HEK293 (cell line): ENCODE measurements around the gene P2RX4.

Experiments used
- ELK4 ChIP-seq: IDR thresholded peaks from 2 replicates; pipeline ENCODE4 v1.6.1; 2011; ENCODE audit warnings: mild to moderate bottlenecking, low read depth, low read length, borderline replicate concordance
- FEZF1 ChIP-seq: fragments of 450-650 bp; formaldehyde crosslinking; IDR thresholded peaks from 2 replicates; pipeline ENCODE4 v1.5.1; 2016; ENCODE audit warnings: missing biosample characterization, missing genetic modification characterization
- HOXA7 ChIP-seq: sonication (generic); formaldehyde crosslinking; IDR thresholded peaks from 2 replicates; pipeline ENCODE4 v1.8.1; 2022; ENCODE audit warnings: missing genetic modification reagents, borderline replicate concordance
- INSM2 ChIP-seq: fragments of 450-650 bp; formaldehyde crosslinking; IDR thresholded peaks from 2 replicates; pipeline ENCODE4 v1.5.1; 2016; ENCODE audit warnings: missing biosample characterization, missing genetic modification characterization
- KLF7 ChIP-seq: fragments of 450-650 bp; formaldehyde crosslinking; IDR thresholded peaks from 2 replicates; pipeline ENCODE4 v1.5.1; 2016; ENCODE audit warnings: missing biosample characterization, missing genetic modification characterization, borderline replicate concordance
- KLF8 ChIP-seq: fragments of 450-650 bp; formaldehyde crosslinking; IDR thresholded peaks from 2 replicates; pipeline ENCODE4 v1.5.1; 2016; ENCODE audit warnings: missing biosample characterization, missing genetic modification characterization
- OVOL3 ChIP-seq: fragments of 450-650 bp; formaldehyde crosslinking; IDR thresholded peaks from 2 replicates; pipeline ENCODE4 v1.5.1; 2016; ENCODE audit warnings: missing biosample characterization, missing genetic modification characterization
- PRDM2 ChIP-seq: fragments of 450-650 bp; formaldehyde crosslinking; IDR thresholded peaks from 2 replicates; pipeline ENCODE4 v1.5.1; 2016; ENCODE audit warnings: missing biosample characterization, missing genetic modification characterization, borderline replicate concordance
- WT1 ChIP-seq: fragments of 450-650 bp; formaldehyde crosslinking; IDR thresholded peaks from 2 replicates; pipeline ENCODE4 v1.5.1; 2016; ENCODE audit warnings: missing biosample characterization, missing genetic modification characterization
- ZBTB21 ChIP-seq: fragments of 450-650 bp; formaldehyde crosslinking; IDR thresholded peaks from 2 replicates; pipeline ENCODE4 v1.5.1; 2017; ENCODE audit warnings: missing biosample characterization, missing genetic modification characterization
- ZBTB44 ChIP-seq: fragments of 450-650 bp; IDR thresholded peaks from 2 replicates; pipeline ENCODE4 v1.5.1; 2018; ENCODE audit warnings: missing biosample characterization, mild to moderate bottlenecking, missing genetic modification characterization
- ZNF155 ChIP-seq: fragments of 450-650 bp; formaldehyde crosslinking; IDR thresholded peaks from 2 replicates; pipeline ENCODE4 v1.5.1; 2016; ENCODE audit warnings: missing biosample characterization, missing genetic modification characterization
- ZNF174 ChIP-seq: fragments of 450-650 bp; formaldehyde crosslinking; IDR thresholded peaks from 2 replicates; pipeline ENCODE4 v1.5.0; 2017; ENCODE audit warnings: missing biosample characterization, mild to moderate bottlenecking, missing genetic modification characterization
- ZNF19 ChIP-seq: fragments of 450-650 bp; formaldehyde crosslinking; IDR thresholded peaks from 2 replicates; pipeline ENCODE4; 2016; ENCODE audit warnings: missing biosample characterization, missing genetic modification characterization, low read depth
- ZNF280D ChIP-seq: fragments of 450-650 bp; formaldehyde crosslinking; IDR thresholded peaks from 2 replicates; pipeline ENCODE4 v1.5.1; 2016; ENCODE audit warnings: missing biosample characterization, missing genetic modification characterization
- ZNF37A ChIP-seq: fragments of 450-650 bp; IDR thresholded peaks from 2 replicates; pipeline ENCODE4 v1.5.1; 2018; ENCODE audit warnings: missing biosample characterization, missing genetic modification characterization
- ZNF394 ChIP-seq: fragments of 450-650 bp; formaldehyde crosslinking; IDR thresholded peaks from 2 replicates; pipeline ENCODE4 v1.5.1; 2016; ENCODE audit warnings: missing biosample characterization, missing genetic modification characterization, mild to moderate bottlenecking, moderate library complexity, borderline replicate concordance
- ZNF423 ChIP-seq: fragments of 450-650 bp; formaldehyde crosslinking; IDR thresholded peaks from 2 replicates; pipeline ENCODE4 v1.5.1; 2016; ENCODE audit warnings: missing biosample characterization, missing genetic modification characterization
- ZNF530 ChIP-seq: fragments of 450-650 bp; formaldehyde crosslinking; IDR thresholded peaks from 2 replicates; pipeline ENCODE4 v1.5.1; 2016; ENCODE audit warnings: low read depth, missing biosample characterization, missing genetic modification characterization
- ZNF561 ChIP-seq: fragments of 450-650 bp; IDR thresholded peaks from 2 replicates; pipeline ENCODE4 v1.5.1; 2018; ENCODE audit warnings: missing biosample characterization, missing genetic modification characterization, borderline replicate concordance
- ZNF610 ChIP-seq: fragments of 450-650 bp; formaldehyde crosslinking; IDR thresholded peaks from 2 replicates; pipeline ENCODE4 v1.5.1; 2016; ENCODE audit warnings: missing biosample characterization, missing genetic modification characterization, borderline replicate concordance
- ZNF624 ChIP-seq: fragments of 450-650 bp; formaldehyde crosslinking; IDR thresholded peaks from 2 replicates; pipeline ENCODE4 v1.5.1; 2017; ENCODE audit warnings: missing biosample characterization, missing genetic modification characterization
- ZNF658 ChIP-seq: fragments of 450-650 bp; formaldehyde crosslinking; IDR thresholded peaks from 2 replicates; pipeline ENCODE4; 2016; ENCODE audit warnings: missing biosample characterization, missing genetic modification characterization
- ZNF707 ChIP-seq: fragments of 450-650 bp; formaldehyde crosslinking; IDR thresholded peaks from 2 replicates; pipeline ENCODE4 v1.5.1; 2016; ENCODE audit warnings: missing biosample characterization, missing genetic modification characterization
- ZNF792 ChIP-seq: fragments of 450-650 bp; formaldehyde crosslinking; IDR thresholded peaks from 2 replicates; pipeline ENCODE4 v1.5.1; 2016; ENCODE audit warnings: missing biosample characterization, missing genetic modification characterization

Gene P2RX4

GRCh38 chr12:121209624-121210572 is at the start of gene P2RX4 (continued):
- TF ChIP-seq WT1 (tag by site-specific recombination), result 0 out of 2 replicates have a peak, but pooled peaks have one; percentile 27
- no peak for TF ChIP-seq HOXA7 (CRISPR knock-in tag)
- no peak for TF ChIP-seq ZNF174 (tag by site-specific recombination)
- no peak for TF ChIP-seq ZNF280D
- TF ChIP-seq ZBTB44 (tag by site-specific recombination), result no peak
- no peak for TF ChIP-seq ZNF792 (tag by site-specific recombination)
- peak; percentile 95 for TF ChIP-seq ZNF423
- TF ChIP-seq KLF8 (tag by site-specific recombination), result 0 out of 2 replicates have a peak, but pooled peaks have one; percentile 54
- no peak for TF ChIP-seq ZNF19
- no peak for TF ChIP-seq ZNF155 (tag by site-specific recombination)
- TF ChIP-seq ELK4, result no peak
- no peak for TF ChIP-seq ZNF530 (tag by site-specific recombination)
- TF ChIP-seq FEZF1 (tag by site-specific recombination), result no peak
- no peak for TF ChIP-seq ZNF658 (tag by site-specific recombination)
- no peak for TF ChIP-seq ZNF37A (tag by site-specific recombination)
- peak; percentile 94 for TF ChIP-seq ZNF561
- TF ChIP-seq PRDM2 (tag by site-specific recombination), result no peak
- TF ChIP-seq KLF7 (tag by site-specific recombination), result no peak
- no peak; the same call in 1 of the 2 replicates for TF ChIP-seq ZNF394
- TF ChIP-seq ZNF624 (tag by site-specific recombination), result no peak
- no peak for TF ChIP-seq ZBTB21 (tag by site-specific recombination)
- TF ChIP-seq ZNF610, result no peak
- TF ChIP-seq ZNF707 (tag by site-specific recombination), result no peak
- no peak for TF ChIP-seq OVOL3
- no peak for TF ChIP-seq INSM2 (tag by site-specific recombination)
